ENCODE measurements around the gene SERINC5.
"Not testable (repeated sequence)": the region's sequence is repeated elsewhere in the genome, so short reads cannot be mapped to it uniquely, and the experiment has no call there.

The SERINC5 gene

DNA sequence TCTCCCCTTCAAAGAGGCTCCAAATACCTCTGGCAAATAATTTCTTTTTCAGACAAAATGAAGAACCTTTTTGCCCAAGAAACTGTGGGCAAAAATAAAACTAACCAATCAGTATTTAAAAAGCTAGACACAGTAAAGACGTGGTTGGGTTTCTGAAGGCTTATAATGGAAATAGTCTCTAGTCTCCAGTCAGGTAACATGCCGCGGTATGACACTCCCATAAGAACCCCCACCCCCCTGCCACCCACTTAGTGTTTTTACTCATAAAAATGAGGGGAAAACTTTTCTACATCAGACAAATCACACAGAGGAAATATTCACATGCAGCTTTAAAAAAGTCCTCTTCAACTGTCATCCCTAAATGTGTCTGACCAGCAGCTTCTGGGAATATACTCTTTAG, 115.4 kb downstream of the SERINC5 start:
- H3K9ac ChIP-seq (ENCODE audit: low read length in 2 of 2): no peak overlapping the region
- H3K27ac ChIP-seq (ENCODE audit: low read length): peak overlapping the region; percentile 95
- H3K27me3 ChIP-seq (ENCODE audit: control insufficient read depth in 1 of 2, insufficient read depth in 2 of 2, low read length in 2 of 2): no peaks in the 10 kb centered on the region
- peaks cover 25% of the 10 kb centered on the region for H3K4me1 ChIP-seq (ENCODE audit: control insufficient read depth, insufficient read depth, low read length)
- H3K9me3 ChIP-seq (ENCODE audit: control insufficient read depth in 2 of 2, low read length in 2 of 2): no peaks in the 10 kb centered on the region
- H3K4me3 ChIP-seq (ENCODE audit: low read length in 2 of 2): no peak overlapping the region
- peaks cover 0 to 3% of the 10 kb centered on the region in 2 donors for H3K36me3 ChIP-seq (ENCODE audit: control insufficient read depth in 2 of 2, insufficient read depth in 2 of 2, low read length in 2 of 2)

DNA sequence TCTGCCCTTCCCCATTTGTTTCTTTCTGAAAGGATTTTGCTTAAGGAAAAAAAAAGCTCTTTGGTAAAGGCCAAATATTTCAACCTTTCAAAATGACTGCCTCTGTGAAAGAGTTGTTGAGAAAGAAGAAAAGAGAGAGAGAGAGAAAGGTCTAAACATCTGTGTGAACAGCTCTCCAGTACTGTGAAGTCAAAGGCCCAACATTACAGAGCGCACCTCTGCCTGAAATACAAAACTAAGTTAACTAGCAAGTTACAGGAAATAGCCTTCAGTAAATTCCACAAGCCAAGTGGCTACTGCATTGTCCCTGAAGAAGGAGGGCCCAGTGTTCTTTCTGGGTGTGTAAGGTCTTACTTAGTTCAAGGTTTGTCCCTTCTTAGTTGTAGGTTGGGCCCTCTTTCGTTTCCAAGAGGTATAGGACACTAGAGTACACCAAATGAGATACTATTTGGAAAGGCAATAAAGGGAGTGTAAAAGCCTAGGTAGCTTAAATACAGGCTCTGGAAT, 116.3 kb downstream of the SERINC5 start:
- no peaks in the 10 kb centered on the region for H3K27me3 ChIP-seq (ENCODE audit: control insufficient read depth in 1 of 2, insufficient read depth in 2 of 2, low read length in 2 of 2)
- H3K4me3 ChIP-seq (ENCODE audit: low read length in 2 of 2): no peak overlapping the region
- no peak overlapping the region for H3K27ac ChIP-seq (ENCODE audit: low read length)
- H3K9me3 ChIP-seq (ENCODE audit: control insufficient read depth in 2 of 2, low read length in 2 of 2): no peaks in the 10 kb centered on the region
- H3K4me1 ChIP-seq (ENCODE audit: control insufficient read depth, insufficient read depth, low read length): peaks cover 25% of the 10 kb centered on the region
- peaks cover 0 to 3% of the 10 kb centered on the region in 2 donors for H3K36me3 ChIP-seq (ENCODE audit: control insufficient read depth in 2 of 2, insufficient read depth in 2 of 2, low read length in 2 of 2)
- no peak overlapping the region for H3K9ac ChIP-seq (ENCODE audit: low read length in 2 of 2)

DNA sequence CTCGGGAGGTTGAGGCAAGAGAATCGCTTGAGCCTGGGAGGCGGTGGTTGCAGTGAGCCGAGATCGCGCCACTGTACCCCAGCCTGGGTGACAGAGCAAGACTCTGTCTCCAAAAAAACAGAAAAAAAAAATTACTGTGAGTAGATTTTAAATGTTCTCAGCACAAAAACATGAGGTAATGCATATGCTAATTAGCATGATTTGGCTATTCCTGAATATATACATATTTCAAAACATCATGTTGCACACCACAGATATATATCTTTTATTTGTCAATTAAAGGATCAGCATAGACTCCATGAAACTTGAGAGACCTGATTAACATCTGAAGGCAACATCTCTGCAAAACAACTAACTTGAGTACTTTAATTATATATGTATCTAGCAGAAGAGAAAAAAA, 117.4 kb downstream of the SERINC5 start:
- Histone ChIP-seq H3K4me3 (ENCODE audit: low read length in 2 of 2) (no peak overlapping the region), H3K27ac (ENCODE audit: low read length) (no peak overlapping the region), H3K27me3 (ENCODE audit: control insufficient read depth in 1 of 2, insufficient read depth in 2 of 2, low read length in 2 of 2) (no peaks in the 10 kb centered on the region), H3K9ac (ENCODE audit: low read length in 2 of 2) (no peak overlapping the region), H3K36me3 (ENCODE audit: control insufficient read depth in 2 of 2, insufficient read depth in 2 of 2, low read length in 2 of 2) (no peaks in the 10 kb centered on the region), H3K4me1 (ENCODE audit: control insufficient read depth, insufficient read depth, low read length) (peaks cover 23% of the 10 kb centered on the region), H3K9me3 (ENCODE audit: control insufficient read depth in 2 of 2, low read length in 2 of 2) (no peaks in the 10 kb centered on the region)

GRCh38 chr5:80136798-80137197, 119.0 kb downstream of the SERINC5 start:
- not testable (repeated sequence) for H3K9ac ChIP-seq (ENCODE audit: low read length in 2 of 2); H3K36me3 ChIP-seq (ENCODE audit: control insufficient read depth in 2 of 2, insufficient read depth in 2 of 2, low read length in 2 of 2); H3K27me3 ChIP-seq (ENCODE audit: control insufficient read depth in 1 of 2, insufficient read depth in 2 of 2, low read length in 2 of 2); H3K9me3 ChIP-seq (ENCODE audit: control insufficient read depth in 2 of 2, low read length in 2 of 2); H3K4me1 ChIP-seq (ENCODE audit: control insufficient read depth, insufficient read depth, low read length); H3K4me3 ChIP-seq (ENCODE audit: low read length in 2 of 2); H3K27ac ChIP-seq (ENCODE audit: low read length)

DNA sequence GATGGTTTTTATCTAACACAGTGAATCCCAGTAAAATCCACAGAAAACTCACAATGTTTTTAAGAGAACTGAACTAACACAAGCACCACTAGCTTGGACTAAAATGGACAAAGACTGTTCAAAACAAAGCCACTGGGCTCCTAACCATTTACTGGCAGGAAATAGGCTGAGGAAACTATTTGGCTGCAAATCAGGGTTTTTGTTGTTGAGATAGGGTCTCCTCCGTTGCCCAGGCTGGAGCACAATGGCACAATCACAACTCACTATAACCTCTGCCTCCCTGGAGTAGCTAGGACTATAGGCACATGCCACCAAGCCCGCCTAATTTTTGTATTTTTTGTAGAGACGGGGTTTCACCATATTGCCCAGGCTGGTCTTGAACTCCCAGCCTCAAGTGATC, 121.0 kb downstream of the SERINC5 start:
- Histone ChIP-seq H3K9ac (ENCODE audit: low read length in 2 of 2) (no peak overlapping the region), H3K27ac (ENCODE audit: low read length) (no peak overlapping the region)

DNA sequence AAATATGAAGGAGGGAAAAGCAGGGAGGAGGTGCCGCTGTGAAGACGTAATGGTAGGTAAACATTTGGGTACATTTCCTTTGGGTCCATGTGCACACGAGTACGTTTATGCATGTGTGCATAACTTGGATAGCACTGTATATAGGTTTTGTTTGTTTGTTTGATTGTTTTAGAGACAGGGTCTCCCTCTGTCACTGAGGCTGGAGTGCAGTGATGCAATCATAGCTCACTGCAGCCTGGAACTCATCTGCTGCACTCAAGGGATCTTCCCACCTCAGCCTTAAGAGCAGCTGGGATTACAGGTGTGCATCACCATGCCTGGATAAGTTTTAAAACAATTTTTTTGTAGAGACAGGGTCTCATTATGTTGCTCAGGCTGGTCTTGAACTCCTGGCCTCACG, 126.7 kb downstream of the SERINC5 start:
- no peak overlapping the region for H3K4me3 ChIP-seq (ENCODE audit: low read length in 2 of 2)
- no peaks in the 10 kb centered on the region for H3K27me3 ChIP-seq (ENCODE audit: control insufficient read depth in 1 of 2, insufficient read depth in 2 of 2, low read length in 2 of 2)
- no peak overlapping the region for H3K27ac ChIP-seq (ENCODE audit: low read length)
- no peaks in the 10 kb centered on the region for H3K9me3 ChIP-seq (ENCODE audit: control insufficient read depth in 2 of 2, low read length in 2 of 2)
- no peaks in the 10 kb centered on the region for H3K36me3 ChIP-seq (ENCODE audit: control insufficient read depth in 2 of 2, insufficient read depth in 2 of 2, low read length in 2 of 2)
- no peak overlapping the region for H3K9ac ChIP-seq (ENCODE audit: low read length in 2 of 2)
- H3K4me1 ChIP-seq (ENCODE audit: control insufficient read depth, insufficient read depth, low read length): no peaks in the 10 kb centered on the region

More for the DNA sequence above, 121.0 kb downstream of the SERINC5 start:
- Histone ChIP-seq H3K27me3 (ENCODE audit: control insufficient read depth in 1 of 2, insufficient read depth in 2 of 2, low read length in 2 of 2) (no peaks in the 10 kb centered on the region), H3K4me1 (ENCODE audit: control insufficient read depth, insufficient read depth, low read length) (no peaks in the 10 kb centered on the region), H3K4me3 (ENCODE audit: low read length in 2 of 2) (no peak overlapping the region), H3K36me3 (ENCODE audit: control insufficient read depth in 2 of 2, insufficient read depth in 2 of 2, low read length in 2 of 2) (no peaks in the 10 kb centered on the region), H3K9me3 (ENCODE audit: control insufficient read depth in 2 of 2, low read length in 2 of 2) (no peaks in the 10 kb centered on the region)

- no peaks in the 10 kb centered on the region for H3K9me3 ChIP-seq (ENCODE audit: control insufficient read depth in 2 of 2, low read length in 2 of 2)
- H3K36me3 ChIP-seq (ENCODE audit: control insufficient read depth in 2 of 2, insufficient read depth in 2 of 2, low read length in 2 of 2): no peaks in the 10 kb centered on the region
- no peak overlapping the region for H3K9ac ChIP-seq (ENCODE audit: low read length in 2 of 2)
- H3K27ac ChIP-seq (ENCODE audit: low read length): no peak overlapping the region
- peaks cover 3% of the 10 kb centered on the region for H3K4me1 ChIP-seq (ENCODE audit: control insufficient read depth, insufficient read depth, low read length)
- no peak overlapping the region for H3K4me3 ChIP-seq (ENCODE audit: low read length in 2 of 2)
- no peaks in the 10 kb centered on the region for H3K27me3 ChIP-seq (ENCODE audit: control insufficient read depth in 1 of 2, insufficient read depth in 2 of 2, low read length in 2 of 2)
Measured at GRCh38 chr5:80128141-80128540, 127.7 kb downstream of the SERINC5 start.

DNA sequence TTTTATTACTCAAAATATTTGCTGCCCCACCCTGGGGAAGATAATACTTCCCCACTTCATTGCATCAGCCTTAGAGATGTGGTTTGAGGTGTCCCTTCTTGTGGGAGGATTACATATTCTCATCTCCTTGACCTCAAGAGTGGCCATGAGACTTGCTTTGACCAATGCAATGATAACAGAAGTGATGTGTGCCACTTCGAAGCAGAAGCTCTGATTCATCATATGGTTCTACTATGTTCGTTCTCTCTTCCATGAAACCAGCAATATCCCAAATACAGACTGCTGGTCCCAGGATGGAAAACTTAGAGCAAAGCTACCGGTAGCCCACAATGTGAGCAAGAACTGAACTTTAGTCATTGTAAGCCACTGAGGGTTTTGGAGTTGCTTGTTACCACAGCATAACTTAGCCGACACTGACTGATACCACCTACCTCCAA, 128.7 kb downstream of the SERINC5 start:
- Histone ChIP-seq H3K4me3 (ENCODE audit: low read length in 2 of 2) (no peak overlapping the region), H3K4me1 (ENCODE audit: control insufficient read depth, insufficient read depth, low read length) (peaks cover 3% of the 10 kb centered on the region), H3K36me3 (ENCODE audit: control insufficient read depth in 2 of 2, insufficient read depth in 2 of 2, low read length in 2 of 2) (no peaks in the 10 kb centered on the region), H3K9me3 (ENCODE audit: control insufficient read depth in 2 of 2, low read length in 2 of 2) (no peaks in the 10 kb centered on the region), H3K27ac (ENCODE audit: low read length) (no peak overlapping the region), H3K27me3 (ENCODE audit: control insufficient read depth in 1 of 2, insufficient read depth in 2 of 2, low read length in 2 of 2) (no peaks in the 10 kb centered on the region), H3K9ac (ENCODE audit: low read length in 2 of 2) (no peak overlapping the region)

DNA sequence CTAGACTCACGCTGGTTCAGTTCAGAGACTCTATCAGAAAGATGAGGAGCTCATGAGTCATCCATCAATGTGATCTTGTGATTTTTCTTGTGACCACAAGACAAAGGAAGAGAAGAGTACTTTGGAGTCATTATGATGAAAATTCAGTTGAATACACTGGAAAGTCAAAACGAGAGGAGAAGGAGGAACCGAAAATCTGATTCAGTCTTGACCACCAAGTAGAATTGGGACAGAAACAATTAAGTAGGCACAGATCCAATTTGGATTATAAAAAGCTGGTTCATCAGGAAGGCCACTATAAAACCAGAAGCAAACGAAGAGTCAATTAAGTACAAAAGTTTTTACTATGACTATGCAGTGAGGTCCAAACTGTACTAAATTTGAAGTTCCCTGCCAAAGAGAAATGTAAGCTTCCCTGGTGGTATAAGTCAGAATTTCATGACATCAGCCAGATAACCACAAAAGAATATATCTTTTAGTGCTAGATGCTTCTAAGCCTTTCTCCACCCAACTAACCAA, 129.8 kb downstream of the SERINC5 start:
- no peaks in the 10 kb centered on the region for H3K27me3 ChIP-seq (ENCODE audit: control insufficient read depth in 1 of 2, insufficient read depth in 2 of 2, low read length in 2 of 2)
- no peak overlapping the region for H3K27ac ChIP-seq (ENCODE audit: low read length)
- no peak overlapping the region for H3K9ac ChIP-seq (ENCODE audit: low read length in 2 of 2)
- H3K4me1 ChIP-seq (ENCODE audit: control insufficient read depth, insufficient read depth, low read length): peaks cover 3% of the 10 kb centered on the region
- H3K4me3 ChIP-seq (ENCODE audit: low read length in 2 of 2): no peak overlapping the region
- no peaks in the 10 kb centered on the region for H3K36me3 ChIP-seq (ENCODE audit: control insufficient read depth in 2 of 2, insufficient read depth in 2 of 2, low read length in 2 of 2)
- no peaks in the 10 kb centered on the region for H3K9me3 ChIP-seq (ENCODE audit: control insufficient read depth in 2 of 2, low read length in 2 of 2)

GRCh38 chr5:80125022-80125961, 130.6 kb downstream of the SERINC5 start:
- Histone ChIP-seq H3K4me1 (ENCODE audit: control insufficient read depth, insufficient read depth, low read length) (peaks cover 3% of the 10 kb centered on the region), H3K27me3 (ENCODE audit: control insufficient read depth in 1 of 2, insufficient read depth in 2 of 2, low read length in 2 of 2) (no peaks in the 10 kb centered on the region), H3K27ac (ENCODE audit: low read length) (no peak overlapping the region), H3K4me3 (ENCODE audit: low read length in 2 of 2) (no peak overlapping the region), H3K36me3 (ENCODE audit: control insufficient read depth in 2 of 2, insufficient read depth in 2 of 2, low read length in 2 of 2) (no peaks in the 10 kb centered on the region), H3K9ac (ENCODE audit: low read length in 2 of 2) (no peak overlapping the region), H3K9me3 (ENCODE audit: control insufficient read depth in 2 of 2, low read length in 2 of 2) (no peaks in the 10 kb centered on the region)

Data from stomach smooth muscle (tissue), 2 donors.